ENCODE measurements around the gene LCNL1. TPM values are rescaled to one million over a fixed set of nuclear protein-coding genes. Genes with fewer than 3 reads are reported as not detected.

LCNL1 gene
- total and polyA plus RNA-seq, 2 of the 13 experiments (the other 11 are each of a cell fraction or from before 2014, with no cell fraction given), result not detected

GRCh38 chr9:136991993-136992818 is 9.4 kb downstream of the LCNL1 start, which contains the start of gene PAXX (continued):
- TF ChIP-seq ZBTB33 (CRISPR knock-in tag; IDR thresholded peaks at IDR 0.05), result no peak
- TF ChIP-seq HDAC2 (CRISPR knock-in tag; IDR thresholded peaks at IDR 0.05), result no peak
- peak; percentile 55; the same call in 1 of the 2 replicates for TF ChIP-seq ZNF558 (CRISPR knock-in tag; IDR thresholded peaks at IDR 0.05; ENCODE audit: borderline replicate concordance)
- no peak for TF ChIP-seq AGO1 (IDR thresholded peaks at IDR 0.05; ENCODE audit: low read depth, low read length, poor library complexity, severe bottlenecking)
- no peak for TF ChIP-seq ZNF121 (CRISPR knock-in tag; IDR thresholded peaks at IDR 0.05)
- TF ChIP-seq CCAR2 (optimal IDR thresholded peaks at IDR 0.05; ENCODE audit: low read depth, low read length), result no peak
- no peak for TF ChIP-seq ZNF350 (CRISPR knock-in tag; IDR thresholded peaks at IDR 0.05; ENCODE audit: borderline replicate concordance, low read depth)
- TF ChIP-seq ZNF75D (CRISPR knock-in tag; IDR thresholded peaks at IDR 0.05; ENCODE audit: borderline replicate concordance), result no peak
- no peak for TF ChIP-seq CENPX (CRISPR knock-in tag; IDR thresholded peaks at IDR 0.05)
- TF ChIP-seq ZSCAN22 (CRISPR knock-in tag; IDR thresholded peaks at IDR 0.05), result no peak
- TF ChIP-seq ZMAT3 (CRISPR knock-in tag; conservative IDR thresholded peaks at IDR 0.05), result peak; percentile 76
- TF ChIP-seq ZNF782 (CRISPR knock-in tag; IDR thresholded peaks at IDR 0.05; ENCODE audit: borderline replicate concordance), result no peak
- peak; percentile 45 for TF ChIP-seq HNRNPLL (IDR thresholded peaks at IDR 0.05; ENCODE audit: low read depth, low read length, poor library complexity, severe bottlenecking)
- no peak for TF ChIP-seq ZNF354B (CRISPR knock-in tag; IDR thresholded peaks at IDR 0.05)
- no peak for TF ChIP-seq ZNF616 (CRISPR knock-in tag; IDR thresholded peaks at IDR 0.05; ENCODE audit: low read depth)
- no peak for TF ChIP-seq ZNF484 (CRISPR knock-in tag; IDR thresholded peaks at IDR 0.05; ENCODE audit: borderline replicate concordance, low read depth)
- no peak for TF ChIP-seq NCOR1 (IDR thresholded peaks at IDR 0.05; ENCODE audit: borderline replicate concordance, low read length)
- no peak for TF ChIP-seq GMEB2 (CRISPR knock-in tag; IDR thresholded peaks at IDR 0.05; ENCODE audit: low read depth)
- no peak for TF ChIP-seq TFE3 (CRISPR knock-in tag; IDR thresholded peaks at IDR 0.05)
- TF ChIP-seq PBX2 (CRISPR knock-in tag; IDR thresholded peaks at IDR 0.05), result no peak
- no peak for TF ChIP-seq FOXJ3 (CRISPR knock-in tag; IDR thresholded peaks at IDR 0.05; ENCODE audit: borderline replicate concordance)
- no peak for TF ChIP-seq TSC22D2 (CRISPR knock-in tag; IDR thresholded peaks at IDR 0.05; ENCODE audit: borderline replicate concordance)
- TF ChIP-seq TBX2 (CRISPR knock-in tag; IDR thresholded peaks at IDR 0.05; ENCODE audit: borderline replicate concordance), result no peak
- TF ChIP-seq ZNF773 (CRISPR knock-in tag; IDR thresholded peaks at IDR 0.05; ENCODE audit: borderline replicate concordance), result no peak
